ENCODE data around the gene PANX2.

PANX2 gene

GRCh38 chr22:50211147-50211546, 40.6 kb downstream of the PANX2 start:
- no peak for DNase-seq (ENCODE audit: low spot score)

DNA sequence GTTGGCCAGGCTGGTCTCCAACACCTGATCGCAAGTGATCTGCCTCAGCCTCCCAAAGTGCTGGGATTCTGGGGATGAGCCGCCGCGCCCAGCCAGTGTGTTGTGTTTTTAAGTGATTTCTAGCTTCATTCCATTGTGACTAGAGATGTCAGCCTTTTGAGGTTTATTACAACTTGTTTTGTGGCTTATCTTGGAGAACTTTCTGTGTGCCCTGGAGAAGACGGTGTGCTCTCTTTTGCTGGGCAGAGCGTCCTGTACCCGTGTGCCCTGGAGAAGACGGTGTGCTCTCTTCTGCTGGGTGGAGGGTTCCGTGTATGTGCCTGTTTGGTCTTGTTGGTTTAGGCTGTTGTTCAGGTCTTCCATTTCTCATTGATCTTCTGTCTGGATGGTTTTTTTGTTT, 42.7 kb downstream of the PANX2 start:
- DNase-seq (ENCODE audit: low spot score): no peak

DNA sequence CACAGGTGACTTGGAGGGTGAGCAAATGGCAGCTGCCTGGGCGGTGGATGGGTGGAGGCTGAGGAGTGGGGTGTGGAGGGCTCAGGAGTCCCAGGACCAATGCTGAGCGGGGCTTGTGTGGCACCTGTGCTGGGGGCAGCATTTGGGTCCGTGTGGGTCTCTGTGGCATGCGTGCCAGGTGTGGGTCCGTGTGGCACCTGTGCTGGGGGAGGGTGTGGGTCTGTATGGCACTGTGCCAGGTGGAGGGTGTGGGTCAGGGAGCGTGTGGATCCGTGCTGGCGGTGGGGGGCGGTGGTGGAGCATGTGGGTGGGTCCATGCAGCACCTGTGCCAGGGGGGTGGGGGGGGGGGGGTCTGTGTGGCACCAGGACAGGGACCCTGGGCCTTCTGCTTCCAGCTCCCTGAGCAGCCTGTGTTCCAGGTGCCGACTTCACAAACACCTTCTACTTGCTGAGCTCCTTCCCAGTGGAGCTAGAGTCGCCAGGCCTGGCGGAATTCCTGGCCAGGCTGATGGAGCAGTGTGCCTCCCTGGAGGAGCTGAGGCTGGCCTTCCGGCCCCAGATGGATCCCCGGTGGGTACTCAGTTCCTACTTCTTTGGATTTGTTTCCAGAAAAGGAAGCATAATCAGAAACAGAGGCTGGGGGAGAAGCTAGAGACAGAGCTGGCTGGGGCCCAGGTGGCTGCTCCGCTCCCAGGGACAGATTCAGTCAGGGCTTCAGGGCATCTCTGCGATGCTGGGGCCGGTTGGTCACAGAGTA, 44.9 kb downstream of the PANX2 start:
- no peak for DNase-seq (ENCODE audit: low spot score)

DNA sequence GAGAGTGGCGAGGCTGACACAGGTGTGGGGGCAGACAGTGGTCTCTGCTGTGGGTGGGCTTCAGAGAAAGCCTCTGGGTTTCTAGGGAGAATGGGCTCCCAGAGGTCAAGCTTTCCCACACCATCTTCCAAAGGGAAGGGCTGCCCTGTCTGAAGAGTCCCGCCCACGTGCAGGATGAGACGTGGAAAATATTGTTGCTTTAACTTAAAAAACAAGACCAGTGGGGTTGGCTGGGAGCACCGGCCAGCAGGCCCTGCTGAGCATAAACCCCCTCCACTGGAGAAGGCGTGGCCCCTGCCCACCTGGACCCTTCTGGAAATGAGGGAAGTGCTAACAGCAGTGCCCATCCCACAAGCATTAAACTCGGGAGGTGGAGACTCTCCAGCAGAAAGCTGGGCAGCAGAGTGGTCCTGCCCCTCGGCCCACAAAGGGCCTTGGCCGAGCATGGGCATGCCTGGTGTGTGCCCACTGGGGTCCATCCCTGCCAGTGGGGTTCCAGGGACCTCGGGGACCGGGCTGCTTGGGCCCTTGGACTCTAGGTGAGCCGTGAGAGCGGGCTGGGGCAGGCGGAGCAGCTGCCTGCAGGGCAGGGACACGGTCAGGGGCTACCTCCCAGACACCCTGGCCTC, 45.6 kb downstream of the PANX2 start:
- no peak for DNase-seq (ENCODE audit: low spot score)

- no peak for DNase-seq (ENCODE audit: low spot score)
Measured at GRCh38 chr22:50216684-50217520, 46.4 kb downstream of the PANX2 start.

DNA sequence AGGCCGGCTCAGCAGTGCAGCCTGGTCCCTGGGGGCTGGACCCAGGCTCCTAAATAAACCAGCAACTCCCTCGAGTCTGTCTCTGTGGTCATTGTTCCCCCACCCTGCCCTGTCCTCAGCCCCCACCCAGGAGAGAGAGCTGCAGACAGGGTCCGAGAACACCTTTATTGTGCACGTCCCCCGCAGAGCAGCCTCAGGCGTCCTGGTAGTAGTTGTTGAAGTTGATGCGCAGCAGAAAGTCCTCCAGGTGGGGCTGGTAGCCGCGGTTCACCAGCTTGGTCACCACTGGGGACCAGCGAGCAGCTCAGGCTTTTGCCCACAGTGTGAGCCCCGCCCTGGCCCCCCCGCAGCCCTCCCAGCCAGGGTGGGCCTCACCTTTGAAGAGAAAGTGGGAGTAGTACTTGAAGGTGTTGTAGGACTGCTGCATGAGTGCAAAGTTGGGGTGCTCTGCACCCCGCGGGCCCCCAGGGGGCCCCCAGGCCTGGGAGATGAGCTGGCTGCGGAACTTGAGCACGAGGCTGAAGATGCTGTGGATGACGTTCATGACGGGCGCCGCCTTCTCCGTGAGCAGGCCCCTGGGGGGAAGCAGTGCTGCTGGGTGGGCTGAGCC, 47.1 kb downstream of the PANX2 start:
- no peak for DNase-seq (ENCODE audit: low spot score)

DNA sequence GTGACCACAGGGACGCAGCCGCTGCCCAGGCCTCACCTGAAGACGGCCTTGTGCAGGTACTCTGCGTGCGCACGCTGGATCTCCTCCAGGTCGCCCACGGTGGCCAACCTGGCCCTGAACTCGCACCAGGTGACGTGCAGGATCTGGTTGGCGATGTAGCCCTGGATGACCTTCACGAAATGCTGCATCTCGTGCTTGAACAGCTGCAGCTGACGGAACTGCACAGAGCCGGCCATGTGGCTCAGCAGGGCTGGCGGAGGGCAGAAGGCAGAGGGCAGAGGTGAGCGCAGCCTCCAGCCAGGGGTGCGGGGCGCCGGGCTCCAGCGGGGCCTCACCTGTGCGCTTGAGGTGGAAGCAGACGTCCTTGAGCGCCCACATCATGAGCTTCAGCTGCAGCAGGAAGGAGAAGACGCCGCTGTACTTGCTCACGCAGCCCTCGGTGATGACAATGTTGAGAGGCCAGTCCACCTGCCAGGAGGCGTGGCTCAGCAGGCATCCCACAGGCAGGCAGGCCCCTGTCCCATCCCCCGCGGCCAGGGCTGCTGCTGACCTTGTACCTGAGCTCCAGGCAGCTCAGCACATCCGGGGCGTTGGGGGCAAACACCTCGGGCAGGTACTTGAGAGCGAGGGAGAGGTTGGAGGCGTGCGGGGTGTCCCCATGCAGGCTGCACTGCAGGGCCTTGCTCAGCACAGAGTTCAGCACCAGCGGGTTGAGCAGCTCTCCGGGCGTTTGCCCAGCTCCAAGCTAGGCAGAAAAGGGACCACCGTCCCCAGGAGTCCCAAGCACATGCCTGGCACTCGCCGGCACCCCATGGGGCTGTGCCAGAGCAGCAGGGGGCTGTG, 47.8 kb downstream of the PANX2 start:
- DNase-seq (ENCODE audit: low spot score): no peak

GRCh38 chr22:50218996-50219727, 48.6 kb downstream of the PANX2 start:
- no peak for DNase-seq (ENCODE audit: low spot score)

- no peak for DNase-seq (ENCODE audit: low spot score)
Measured at GRCh38 chr22:50219800-50220602, 49.5 kb downstream of the PANX2 start.

DNA sequence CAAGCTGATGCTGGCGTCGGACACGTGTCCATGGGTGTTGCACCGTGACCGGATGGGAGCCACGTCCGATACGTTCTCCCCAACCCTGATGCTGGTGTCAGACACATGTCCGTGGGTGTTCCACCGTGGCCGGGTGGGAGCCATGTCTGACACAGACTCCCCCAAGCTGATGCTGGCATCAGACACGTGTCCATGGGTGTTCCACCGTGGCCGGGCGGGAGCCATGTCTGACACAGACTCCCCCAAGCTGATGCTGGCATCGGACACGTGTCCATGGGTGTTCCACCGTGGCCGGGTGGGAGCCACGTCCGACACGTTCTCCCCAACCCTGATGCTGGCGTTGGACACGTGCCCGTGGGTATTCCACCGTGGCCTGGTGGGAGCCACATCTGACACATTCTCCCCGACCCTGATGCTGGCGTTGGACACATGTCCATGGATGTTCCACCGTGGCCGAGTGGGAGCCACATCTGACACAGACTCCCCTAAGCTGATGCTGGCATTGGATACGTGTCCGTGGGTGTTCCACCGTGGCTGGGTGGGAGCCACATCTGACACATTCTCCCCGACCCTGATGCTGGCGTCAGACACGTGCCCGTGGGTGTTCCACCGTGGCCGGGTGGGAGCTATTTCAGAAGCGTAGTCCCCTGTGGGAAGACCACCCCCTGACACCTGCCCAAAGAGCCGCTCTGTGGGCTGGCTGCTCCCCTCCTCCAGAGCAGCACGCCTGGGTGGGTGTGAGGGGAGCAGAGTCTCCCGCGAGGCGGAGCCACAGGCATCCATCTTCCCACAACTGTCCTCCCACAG, 50.3 kb downstream of the PANX2 start:
- DNase-seq (ENCODE audit: low spot score): no peak

- no peak for DNase-seq (ENCODE audit: low spot score)
Measured at GRCh38 chr22:50221410-50222300, 51.1 kb downstream of the PANX2 start.

DNA sequence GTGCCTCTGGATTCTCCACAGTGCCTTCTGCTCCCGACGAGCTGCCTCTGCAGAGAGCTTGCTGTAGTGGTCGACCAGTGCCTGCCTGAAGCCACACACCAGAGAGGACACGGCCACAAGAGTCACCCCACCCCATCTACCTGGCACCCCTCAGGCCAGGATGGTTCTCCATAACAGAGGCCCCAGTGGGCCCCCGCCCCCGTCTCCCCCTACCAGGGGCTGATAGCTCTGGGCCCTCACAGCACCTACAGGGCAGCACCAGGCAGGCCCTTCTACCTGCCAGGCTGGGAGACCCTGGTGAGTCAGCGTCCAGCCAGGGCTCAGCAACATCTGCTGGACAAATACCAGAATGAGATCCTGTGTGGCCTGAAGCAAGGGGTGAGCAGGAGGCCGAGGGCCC, 52.0 kb downstream of the PANX2 start:
- no peak for DNase-seq (ENCODE audit: low spot score)

GRCh38 chr22:50224071-50224470, 53.5 kb downstream of the PANX2 start:
- no peak for DNase-seq (ENCODE audit: low spot score)

GRCh38 chr22:50225200-50225969, 54.9 kb downstream of the PANX2 start:
- DNase-seq (ENCODE audit: low spot score): no peak

GRCh38 chr22:50226063-50226874, 55.7 kb downstream of the PANX2 start:
- no peak for DNase-seq (ENCODE audit: low spot score)

GRCh38 chr22:50226875-50227165, 56.3 kb downstream of the PANX2 start:
- DNase-seq (ENCODE audit: low spot score): no peak
